GM12878 (cell line): ENCODE data around the gene TMED6. TPM values are rescaled to one million over a fixed set of nuclear protein-coding genes. Genes with fewer than 3 reads are reported as not detected.

ENCODE experiments used
- ATAC-seq: fragments of 200-7000 bp; cut with Tn5 transposase; 3 replicates; pipeline ENCODE4 v1.9.1; 2020; ENCODE audit warnings: mild to moderate bottlenecking, moderate library complexity
- BruUV-seq: library from RNA; stranded (reverse); fragments of 400-500 nt; replicated peaks from 2 replicates; lab custom pipeline; 2021; lab: Mats Ljungman, UMichigan
- CTCF ChIA-PET: fragments of 300-600 bp; sonication (Branson Sonifier 250); formaldehyde crosslinking; extraction: SDS; loops from one replicate; lab custom pipeline; 2021; ENCODE audit warnings: inconsistent platforms; lab: Yijun Ruan, JAX
- POLR2A ChIA-PET: fragments of 350-600 bp; formaldehyde crosslinking; extraction: SDS; loops from one replicate; lab custom pipeline; 2021; ENCODE audit warnings: inconsistent platforms; lab: Charles Lee
- RAD21 ChIA-PET: fragments of 300-600 bp; sonication (Branson Sonifier 250); formaldehyde crosslinking; loops from one replicate; lab custom pipeline; 2023; ENCODE audit warnings: antibody characterized with exemption; ENCODE audit not compliant: unreplicated experiment; lab: Charles Lee
- SMC1A ChIA-PET: fragments of 300-600 bp; sonication (Branson Sonifier 250); formaldehyde crosslinking; loops from one replicate; lab custom pipeline; 2023; ENCODE audit not compliant: unreplicated experiment, uncharacterized antibody; lab: Charles Lee
- DNase-seq: peaks from one replicate; pipeline ENCODE4 v3.0.0-alpha.2; 2011; ENCODE audit warnings: low read depth, low spot score
- FAIRE-seq: peaks from 3 replicates; lab custom pipeline; 2011; peaks lifted over from hg19 to GRCh38; lab: Jason Lieb, UNC
- H2AFZ ChIP-seq: 2 replicates; pipeline ENCODE4 v1.6.0; 2011; ENCODE audit warnings: low read depth, low read length, control low read depth; ENCODE audit not compliant: control insufficient read depth
- H3K27ac ChIP-seq: 2 replicates; pipeline ENCODE4 v1.5.1; 2011; ENCODE audit warnings: control low read depth; ENCODE audit not compliant: control insufficient read depth, insufficient read depth
- H3K27me3 ChIP-seq, 2 experiments: replicated peaks in 1 of 2; 2 replicates each; pipeline versions ENCODE4 v1.6.0 to v1.6.1; 2011; ENCODE audit warnings: low read length in 1 of 2; ENCODE audit not compliant: control insufficient read depth in 2 of 2, insufficient read depth in 2 of 2
- H3K36me3 ChIP-seq, 2 experiments: 2 replicates each; pipeline ENCODE4 v1.5.1; 2011; ENCODE audit warnings: low read length in 1 of 2; ENCODE audit not compliant: control insufficient read depth in 2 of 2, insufficient read depth in 2 of 2
- H3K4me1 ChIP-seq: 2 replicates; pipeline ENCODE4 v1.6.1; 2011; ENCODE audit warnings: mild to moderate bottlenecking, low read length, moderate library complexity, mixed read lengths; ENCODE audit not compliant: control insufficient read depth, insufficient read depth
- H3K4me2 ChIP-seq: 2 replicates; pipeline ENCODE4 v1.6.0; 2011; ENCODE audit warnings: control low read depth; ENCODE audit not compliant: control insufficient read depth, insufficient read depth
- H3K4me3 ChIP-seq: fragments of 200-600 bp; sonication (generic); 2 replicates; pipeline ENCODE4 v1.5.1; 2016
- H3K79me2 ChIP-seq: 2 replicates; pipeline ENCODE4 v1.6.0; 2011; ENCODE audit warnings: low read length; ENCODE audit not compliant: control insufficient read depth, insufficient read depth
- H3K9ac ChIP-seq: 2 replicates; pipeline ENCODE4 v1.8.0; 2011; ENCODE audit warnings: low read length, control low read depth, mixed read lengths; ENCODE audit not compliant: control insufficient read depth, insufficient read depth
- H3K9me3 ChIP-seq: replicated peaks from 3 replicates; pipeline ENCODE4 v1.5.1; 2011; ENCODE audit warnings: mild to moderate bottlenecking, low read length; ENCODE audit not compliant: control insufficient read depth, insufficient read depth
- H4K20me1 ChIP-seq: 2 replicates; pipeline ENCODE4 v1.6.0; 2011; ENCODE audit not compliant: control insufficient read depth, insufficient read depth
- BACH1 ChIP-seq: fragments of 450-650 bp; IDR thresholded peaks from 2 replicates; pipeline ENCODE4 v1.6.1; 2017; ENCODE audit warnings: mild to moderate bottlenecking, borderline replicate concordance
- CREB1 ChIP-seq: IDR thresholded peaks from 2 replicates; pipeline ENCODE4 v1.6.1; 2012; ENCODE audit warnings: low read depth, mild to moderate bottlenecking, inconsistent platforms
- EZH2 ChIP-seq: IDR thresholded peaks from 2 replicates; pipeline ENCODE4 v1.6.1; 2012; ENCODE audit warnings: low read depth, mild to moderate bottlenecking, control low read depth, inconsistent platforms, low read length, borderline replicate concordance; ENCODE audit not compliant: control insufficient read depth
- IKZF2 ChIP-seq, 2 experiments: fragments of 450-650 bp; IDR thresholded peaks; 2 replicates each; pipeline ENCODE4 v1.6.1; 2017; ENCODE audit warnings: mild to moderate bottlenecking in 2 of 2, moderate library complexity in 2 of 2
- IRF3 ChIP-seq: fragments of 450-650 bp; IDR thresholded peaks from 2 replicates; pipeline ENCODE4 v1.6.1; 2014; ENCODE audit warnings: mild to moderate bottlenecking
- IRF4 ChIP-seq: IDR thresholded peaks from 2 replicates; pipeline ENCODE4 v1.6.1; 2011; ENCODE audit warnings: low read depth, low read length
- KDM1A ChIP-seq: fragments of 200-600 bp; sonication (generic); IDR thresholded peaks from 2 replicates; pipeline ENCODE4 v1.6.1; 2016; ENCODE audit warnings: borderline replicate concordance
- NFIC ChIP-seq: IDR thresholded peaks from 2 replicates; pipeline ENCODE4 v1.6.1; 2012; ENCODE audit warnings: low read depth, mild to moderate bottlenecking, inconsistent platforms, low read length, moderate library complexity
- NKRF ChIP-seq: fragments of 450-650 bp; conservative IDR thresholded peaks from 2 replicates; pipeline ENCODE4 v1.6.1; 2017; ENCODE audit warnings: mild to moderate bottlenecking, moderate library complexity
- NR2F1 ChIP-seq: fragments of 450-650 bp; conservative IDR thresholded peaks from 2 replicates; pipeline ENCODE4 v1.6.1; 2017; ENCODE audit warnings: mild to moderate bottlenecking
- PAX5 ChIP-seq: IDR thresholded peaks from 2 replicates; pipeline ENCODE4 v1.6.1; 2011; ENCODE audit warnings: low read depth, low read length, borderline replicate concordance
- PBX3 ChIP-seq: IDR thresholded peaks from 2 replicates; pipeline ENCODE4 v1.6.1; 2011; ENCODE audit warnings: mild to moderate bottlenecking, low read depth, low read length, moderate library complexity; ENCODE audit not compliant: insufficient replicate concordance
- POLR2AphosphoS2 ChIP-seq: IDR thresholded peaks from 2 replicates; pipeline ENCODE4 v1.6.1; 2011; ENCODE audit warnings: low read depth, mild to moderate bottlenecking, low read length, improper control_type of control experiment, moderate library complexity
- RFX5 ChIP-seq: IDR thresholded peaks from 2 replicates; pipeline ENCODE4 v1.6.1; 2011; ENCODE audit warnings: low read depth, low read length, improper control_type of control experiment
- RUNX3 ChIP-seq: IDR thresholded peaks from 2 replicates; pipeline ENCODE4 v1.6.1; 2012; ENCODE audit warnings: low read length, inconsistent platforms
- TAF1 ChIP-seq: IDR thresholded peaks from 2 replicates; pipeline ENCODE4 v1.6.1; 2011; ENCODE audit warnings: mild to moderate bottlenecking, low read depth, low read length, borderline replicate concordance
- WGBS: methylation state at CpG from one replicate; pipeline ENCODE4 v1.1.6; 2016; ENCODE audit warnings: low lambda C conversion rate; ENCODE audit not compliant: insufficient replicate concordance, insufficient coverage; ENCODE audit errors: missing lambda C conversion rate; 5-methylcytosine and 5-hydroxymethylcytosine counted together
- in situ Hi-C: fragments of 300-500 bp; cut with MboI; formaldehyde crosslinking; loops from 9 replicates; pipeline ENCODE4 v1.14.3; 2018; ENCODE audit warnings: mixed read lengths
- intact Hi-C: fragments of 100-400 bp; cut with micrococcal nuclease; formaldehyde crosslinking; loops from one replicate; pipeline ENCODE4 v1.14.2; 2022; ENCODE audit not compliant: unreplicated experiment
- polyA plus RNA-seq, 11 experiments: library from polyadenylated mRNA; depleted of rRNA in 4 of 11; unstranded in 6 of 11; stranded (reverse) in 5 of 11; fragments of >200 nt; fragmentation: Nextera tagmentation in 4 of 11; fragmentation: Illumina TruSeq in 1 of 11; extraction: Ambion mirVana in 4 of 11; extraction: Trizol in 1 of 11; gene quantifications; 1 replicate in 1 of 11; 2 replicates in 10 of 11; pipeline versions ENCODE4 v1.2.1 to v1.2.3, GENCODE V29; 2011 to 2016; ENCODE audit warnings: inconsistent platforms in 2 of 11, missing spikeins in 2 of 11, low read depth in 1 of 11
- total RNA-seq, 4 experiments: library from RNA; depleted of rRNA in 3 of 4; stranded (reverse); fragments of >200 nt in 3 of 4; fragmentation: Illumina TruSeq in 1 of 4; extraction: Trizol in 1 of 4; gene quantifications; 2 replicates each; pipeline versions ENCODE4 v1.2.1 to v1.2.3, GENCODE V29; 2013 to 2021

TMED6 gene
- total and polyA plus RNA-seq, 10 of the 15 experiments (the other 5 are each of a cell fraction or from before 2014, with no cell fraction given) = 0.27 to 1.7 (median 0.78) TPM

GRCh38 chr16:69371564-69371963 is 20.0 kb upstream of the TMED6 start:
- peaks cover 9 to 31% of the 10 kb centered on the region in 2 experiments for H3K36me3 ChIP-seq
- POLR2A ChIA-PET = interaction anchor here (0.7 kb wide), 2 partner anchors 15 to 30 kb away, joined by 4 read pairs; no protein-coding TSS in a partner anchor
- no peaks in the 10 kb centered on the region for H4K20me1 ChIP-seq
- no peak overlapping the region for H3K27ac ChIP-seq
- no peaks in the 10 kb centered on the region for H3K9me3 ChIP-seq
- WGBS = 9% methylated on average over 2 of the region's 2 CpGs
- RAD21 ChIA-PET = interaction anchor here (0.9 kb wide), 1 partner anchor 24 kb away, joined by 3 read pairs; no protein-coding TSS in a partner anchor
- H3K27me3 ChIP-seq = no peaks in the 10 kb centered on the region
- ATAC-seq = no peak
- in situ Hi-C loops (no loop called here), intact Hi-C loops (no loop called here)
- SMC1A ChIA-PET = no interaction called here
- CTCF ChIA-PET = no interaction called here
- H2AFZ ChIP-seq = no peak overlapping the region
- no TSS peak for BruUV-seq
- FAIRE-seq = peak; percentile 54
- H3K9ac ChIP-seq = no peak overlapping the region
- no peaks in the 10 kb centered on the region for H3K79me2 ChIP-seq
- H3K4me1 ChIP-seq = no peaks in the 10 kb centered on the region
- TF ChIP-seq IRF4 = no peak
- TF ChIP-seq PBX3 = no peak
- no peak for TF ChIP-seq POLR2AphosphoS2
- no peak for TF ChIP-seq PAX5
- no peak for TF ChIP-seq RUNX3
- no peak for TF ChIP-seq CREB1
- TF ChIP-seq, all 136 proteins: peak for 0
- Histone ChIP-seq H3K4me2 (no peak overlapping the region), H3K4me3 (no peak overlapping the region)
- DNase-seq = no peak

GRCh38 chr16:69368866-69369265 is 17.3 kb upstream of the TMED6 start:
- H3K9ac ChIP-seq = no peak overlapping the region
- H3K79me2 ChIP-seq = no peaks in the 10 kb centered on the region
- H4K20me1 ChIP-seq = no peaks in the 10 kb centered on the region
- H3K36me3 ChIP-seq = peaks cover 18 to 41% of the 10 kb centered on the region in 2 experiments
- BruUV-seq = no TSS peak
- intact Hi-C loops = no loop called here
- no peaks in the 10 kb centered on the region for H3K9me3 ChIP-seq
- 98% methylated on average over 4 of the region's 4 CpGs for WGBS
- in situ Hi-C loops = no loop called here
- ChIA-PET RAD21 (no interaction called here), SMC1A (no interaction called here), CTCF (no interaction called here), POLR2A (no interaction called here)
- FAIRE-seq (no peak), DNase-seq (no peak), ATAC-seq (no peak)
- no peak overlapping the region for H3K4me2 ChIP-seq
- H3K27me3 ChIP-seq = no peaks in the 10 kb centered on the region
- no peak overlapping the region for H2AFZ ChIP-seq
- no peaks in the 10 kb centered on the region for H3K4me1 ChIP-seq
- H3K4me3 ChIP-seq = no peak overlapping the region
- no peak overlapping the region for H3K27ac ChIP-seq
- TF ChIP-seq RFX5 (no peak), EZH2 (no peak), NKRF (no peak), NFIC (no peak), RUNX3 (no peak), NR2F1 (no peak), IRF3 (no peak), KDM1A (no peak), IKZF2 (IDR thresholded peaks at IDR 0.05) (no peak), BACH1 (no peak), TAF1 (no peak)
